T-helper 1 cell treated with Interleukin-12 subunit alpha and Interleukin-12 subunit beta and Interleukin-4 antibody, amounts not matched to agents 30 ng/mL and 1 ng/mL, for 36 hours (primary cell): ENCODE measurements around the gene KLHL29. TPM values are rescaled to one million over a fixed set of nuclear protein-coding genes. Genes with fewer than 3 reads are reported as not detected.

Source experiments
- intact Hi-C: fragments of 100-400 bp; cut with micrococcal nuclease; formaldehyde crosslinking; loops from one replicate; pipeline ENCODE4 v1.15.1; 2024
- total RNA-seq: library from RNA; stranded (reverse); gene quantifications from 2 replicates; pipeline ENCODE4 v1.2.3, GENCODE V29; 2022

Gene KLHL29
- total RNA-seq, 1 donor from 2014 or later = 2.2 TPM

DNA sequence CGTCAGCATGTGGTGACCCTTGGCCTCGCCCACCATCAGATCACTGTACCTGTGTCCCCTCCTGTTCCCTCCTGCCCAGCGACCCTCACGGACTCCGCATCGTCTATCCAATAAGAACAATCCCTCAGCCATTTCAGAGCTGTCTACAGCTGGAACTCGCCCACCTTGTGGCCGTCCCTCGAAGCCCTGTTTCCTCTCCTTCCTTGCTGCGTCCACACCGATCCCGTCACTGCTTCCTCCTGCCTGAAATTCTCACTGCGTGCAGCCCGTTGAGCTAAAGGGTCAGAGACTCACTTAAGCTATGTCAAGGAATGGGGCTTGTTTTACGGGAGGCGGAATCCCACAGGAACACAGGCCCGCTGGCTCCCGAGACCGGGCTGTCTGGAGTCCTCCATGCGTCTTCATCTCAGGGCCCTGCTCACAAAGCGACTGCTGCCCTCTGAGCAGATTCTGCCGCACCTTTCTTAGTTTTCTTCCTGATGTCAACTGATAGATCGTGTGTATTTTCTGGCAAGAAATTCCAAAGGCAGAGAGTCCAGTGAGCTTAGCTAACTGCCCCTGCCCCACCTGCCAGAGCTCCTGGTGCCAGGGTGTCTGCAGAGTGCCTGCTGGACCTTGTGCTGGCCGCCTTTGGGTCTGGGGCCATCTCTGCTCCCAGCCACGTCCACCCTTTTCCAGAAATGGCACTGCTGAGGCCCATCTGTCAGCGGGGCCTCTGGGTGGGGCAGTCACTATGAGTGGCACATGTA lies 35.3 kb downstream of the KLHL29 start:
- intact Hi-C loops = no loop called here

DNA sequence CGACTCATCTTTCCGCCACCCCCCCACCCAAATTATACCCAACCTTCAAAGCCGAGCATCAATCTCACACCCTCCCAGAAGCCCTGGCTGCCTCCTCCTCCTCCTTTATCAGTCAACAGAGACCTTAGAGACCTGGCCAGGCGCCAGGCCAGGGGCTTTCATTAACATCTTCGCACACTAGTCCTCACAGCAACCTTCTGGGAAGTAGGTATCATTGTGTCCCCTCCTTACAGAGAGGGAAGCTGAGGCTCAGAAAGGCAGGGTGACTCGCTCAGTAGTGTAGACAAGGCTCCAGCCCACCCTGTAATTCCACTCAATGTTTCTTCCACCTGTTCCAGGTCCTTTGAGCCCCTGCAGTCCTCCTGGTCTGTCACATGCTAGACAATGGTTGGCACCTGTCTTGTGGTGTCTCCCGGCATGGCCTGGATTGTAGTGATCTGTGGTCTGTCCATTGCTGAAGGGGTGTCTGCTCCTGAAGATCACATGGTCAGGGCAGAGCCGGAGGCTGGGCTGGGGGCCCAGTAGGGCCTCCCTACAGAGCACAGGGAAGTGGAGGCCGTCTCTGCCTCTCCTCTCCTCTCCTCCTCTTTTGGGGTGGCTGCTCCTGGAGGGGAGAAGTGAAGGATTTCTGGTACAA lies 36.0 kb downstream of the KLHL29 start:
- intact Hi-C loops = no loop called here

DNA sequence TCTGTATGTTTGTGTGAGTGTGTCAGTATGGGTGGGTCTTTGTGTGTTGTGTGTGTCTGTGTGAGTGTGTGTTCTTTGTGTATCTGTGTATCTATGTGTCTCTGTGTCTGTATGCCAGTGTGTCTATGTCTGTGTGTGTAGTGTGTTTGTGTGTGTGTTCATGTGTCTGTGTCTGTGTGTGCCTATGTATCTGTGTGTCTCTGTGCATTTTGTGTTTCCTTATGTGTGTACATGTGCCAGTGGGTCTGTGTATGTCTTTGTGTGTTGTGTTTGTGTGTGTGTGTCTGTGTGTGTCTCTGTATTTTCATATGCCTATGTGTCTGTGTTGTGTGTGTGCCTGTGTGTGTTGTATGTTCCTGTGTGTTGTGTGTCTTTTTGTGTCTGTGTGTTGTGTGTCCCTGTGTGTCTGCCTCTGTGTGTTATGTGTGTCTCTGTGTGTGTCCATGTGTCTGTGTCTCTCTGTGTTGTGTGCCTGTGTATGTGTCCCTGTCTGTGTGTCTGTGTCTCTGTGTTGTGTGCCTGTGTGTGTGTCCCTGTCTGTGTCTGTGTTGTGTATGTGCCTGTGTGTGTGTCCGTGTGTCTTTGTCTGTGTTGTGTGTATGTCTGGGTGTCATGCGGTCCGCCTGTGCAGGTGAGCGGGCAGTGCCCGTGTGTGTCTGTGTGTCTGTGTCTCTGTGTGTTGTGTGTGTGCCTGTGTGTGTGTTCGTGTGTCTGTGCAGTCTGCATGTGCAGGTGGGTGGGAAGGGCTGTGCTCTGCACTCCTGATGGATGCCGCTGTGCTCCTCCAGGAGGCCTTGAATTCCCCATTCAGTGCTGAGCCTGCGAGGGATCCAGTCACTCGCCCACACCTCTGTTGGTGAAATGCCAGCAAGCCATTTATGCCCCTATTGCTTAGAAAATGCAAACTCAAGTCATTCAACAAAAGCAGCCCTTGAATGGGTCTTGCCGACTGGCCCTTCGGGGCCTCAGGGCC lies 37.4 kb downstream of the KLHL29 start:
- intact Hi-C loops = no loop called here

DNA sequence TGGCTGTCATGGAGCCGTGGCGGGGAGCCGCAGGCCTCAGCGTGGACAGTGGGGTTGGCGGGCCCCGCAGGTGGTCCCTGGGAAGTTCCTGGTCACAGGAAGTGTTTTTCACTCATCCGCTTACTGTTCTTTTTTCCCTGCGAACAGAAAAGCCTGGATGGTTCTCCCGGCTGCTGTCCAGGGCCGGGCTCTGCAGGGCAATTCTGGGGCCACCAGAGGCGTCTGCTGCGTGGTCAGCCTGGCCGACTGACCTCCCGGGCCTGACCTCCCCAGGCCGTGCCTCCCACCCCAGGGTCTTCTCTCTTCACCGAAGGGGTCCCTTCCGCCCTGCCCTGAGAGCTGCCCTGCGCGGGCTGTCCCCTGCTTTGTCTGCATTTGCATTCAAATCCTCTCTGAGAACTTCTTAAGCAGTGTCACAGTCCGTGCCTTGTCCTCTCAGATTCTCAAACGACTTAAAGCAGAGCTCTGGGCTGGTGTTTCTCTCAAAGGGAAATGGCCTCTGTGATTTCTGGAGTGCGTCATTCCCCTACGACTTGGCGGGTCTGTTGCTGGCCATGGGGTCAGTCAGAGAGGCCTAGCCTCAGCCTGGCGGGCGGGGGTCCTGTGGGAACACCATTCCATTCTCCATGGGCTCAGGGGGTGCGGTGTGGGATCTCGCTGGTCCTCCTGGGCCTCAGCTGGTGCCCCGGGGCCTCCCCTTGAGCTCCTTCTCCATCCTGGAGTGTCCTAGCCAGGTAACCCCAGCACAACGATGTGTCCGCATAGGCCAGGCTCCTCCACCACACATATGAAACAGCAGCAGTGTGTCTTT lies 38.3 kb downstream of the KLHL29 start:
- intact Hi-C loops = no loop called here

DNA sequence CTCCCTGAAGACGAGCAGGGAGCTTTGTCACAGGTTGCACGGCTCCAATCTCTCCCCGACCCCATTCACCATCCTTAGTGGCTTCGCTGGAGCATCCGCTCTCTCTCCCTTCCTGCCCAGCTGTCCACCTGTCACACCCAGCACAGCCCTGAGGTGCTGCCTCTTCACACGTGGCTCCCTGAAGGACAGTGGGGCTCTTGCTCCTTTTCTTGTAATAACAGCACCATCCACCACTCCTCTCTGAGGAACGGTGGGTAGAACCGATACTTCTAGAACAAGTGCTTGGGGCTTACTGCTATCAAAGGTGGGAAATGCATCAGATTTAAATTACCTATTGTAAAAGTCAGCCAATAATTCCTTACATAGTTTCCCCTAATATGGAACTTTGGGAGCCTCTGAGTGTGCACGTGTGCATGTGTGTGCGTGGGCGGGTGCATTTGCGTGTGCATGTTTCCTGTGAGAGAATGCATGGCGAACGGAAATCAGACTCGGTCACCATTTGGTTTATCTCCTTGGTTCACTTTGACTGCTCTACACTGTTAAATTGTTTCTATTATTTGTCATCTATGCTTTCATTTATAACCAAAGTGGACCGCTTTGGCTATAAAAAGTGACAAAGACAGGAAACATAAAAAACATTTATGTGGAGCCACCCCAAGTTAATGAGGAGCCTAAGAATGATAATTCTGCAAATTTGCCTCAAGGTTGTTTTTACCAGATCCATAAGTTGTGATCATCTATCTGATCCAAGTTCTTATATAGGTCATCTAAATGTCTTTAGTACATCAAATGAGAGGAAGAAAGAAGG lies 39.1 kb downstream of the KLHL29 start:
- intact Hi-C loops = no loop called here

DNA sequence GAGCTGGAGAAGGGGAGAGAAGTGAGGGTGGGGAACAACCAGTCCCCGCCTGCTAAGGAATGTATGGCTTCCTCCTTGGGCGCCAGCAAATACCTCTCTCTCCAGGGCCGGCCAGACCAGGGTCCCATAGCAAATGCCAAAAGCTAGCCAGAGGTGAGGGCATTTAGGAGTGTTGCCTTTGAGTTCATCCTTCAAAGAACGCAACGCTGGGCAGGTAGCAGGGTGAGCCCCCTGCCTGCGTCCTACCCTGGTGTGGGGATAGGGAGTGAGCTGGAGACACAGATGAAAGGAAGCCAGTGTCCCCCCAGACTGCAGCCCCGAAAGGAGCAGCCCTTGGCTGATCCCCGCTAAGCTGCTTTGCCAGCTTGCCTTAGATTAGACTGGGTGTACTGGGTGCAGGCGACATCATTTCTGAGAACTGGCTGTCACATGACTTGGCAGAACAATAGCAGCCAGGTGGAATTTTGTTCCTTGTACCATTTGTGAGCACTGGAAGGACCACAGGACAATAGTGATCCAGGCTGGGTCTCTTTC lies 40.4 kb downstream of the KLHL29 start:
- intact Hi-C loops = no loop called here

DNA sequence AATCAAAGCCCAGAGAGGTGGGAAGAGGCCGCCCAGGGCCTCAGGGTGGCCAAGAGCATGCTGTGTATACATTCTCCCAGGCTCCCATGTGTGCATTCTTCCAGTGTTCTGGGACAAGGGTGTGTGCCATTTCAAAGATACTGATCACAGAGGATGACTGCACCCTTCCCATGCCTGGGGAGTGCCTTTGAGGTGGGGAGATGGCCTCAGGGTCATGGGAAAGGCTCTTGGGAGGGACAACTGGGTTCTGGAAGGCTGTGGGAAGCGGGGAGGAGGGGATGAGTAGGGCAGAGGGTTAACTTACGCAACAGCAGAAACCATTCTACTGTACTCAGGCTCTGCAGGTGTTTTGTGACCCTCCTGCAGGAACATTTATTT lies 40.9 kb downstream of the KLHL29 start:
- intact Hi-C loops = no loop called here

DNA sequence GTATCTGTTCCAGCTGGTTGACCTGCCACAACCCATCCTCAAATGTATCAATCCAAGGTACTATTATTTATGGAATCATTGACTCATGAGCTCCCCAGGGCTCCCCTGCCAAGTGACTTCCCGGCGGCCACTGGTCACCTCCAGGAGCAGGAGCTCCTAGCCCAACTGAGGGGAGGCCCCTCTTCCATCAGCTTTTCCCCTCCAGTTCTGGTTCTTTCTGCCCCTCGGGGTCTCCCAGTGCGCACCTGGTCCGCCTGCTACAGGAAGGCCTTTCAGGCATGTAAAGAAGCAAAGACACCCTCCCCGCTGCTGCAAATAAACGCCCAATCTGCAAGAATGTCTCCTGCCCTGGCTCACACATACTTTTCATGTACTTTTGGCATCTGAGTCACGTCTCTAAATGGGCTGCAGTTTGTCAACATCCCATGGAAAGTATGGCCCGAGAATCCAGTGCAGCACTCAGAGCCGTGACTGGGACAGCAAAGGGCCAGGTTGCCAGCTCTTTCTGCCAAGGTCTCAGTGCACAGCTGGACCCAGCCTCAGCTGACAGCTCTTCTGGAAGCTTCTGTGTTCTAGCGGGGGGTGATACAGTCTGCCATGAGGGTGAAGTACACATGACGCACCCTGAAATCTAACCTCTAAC lies 41.4 kb downstream of the KLHL29 start:
- intact Hi-C loops = no loop called here

DNA sequence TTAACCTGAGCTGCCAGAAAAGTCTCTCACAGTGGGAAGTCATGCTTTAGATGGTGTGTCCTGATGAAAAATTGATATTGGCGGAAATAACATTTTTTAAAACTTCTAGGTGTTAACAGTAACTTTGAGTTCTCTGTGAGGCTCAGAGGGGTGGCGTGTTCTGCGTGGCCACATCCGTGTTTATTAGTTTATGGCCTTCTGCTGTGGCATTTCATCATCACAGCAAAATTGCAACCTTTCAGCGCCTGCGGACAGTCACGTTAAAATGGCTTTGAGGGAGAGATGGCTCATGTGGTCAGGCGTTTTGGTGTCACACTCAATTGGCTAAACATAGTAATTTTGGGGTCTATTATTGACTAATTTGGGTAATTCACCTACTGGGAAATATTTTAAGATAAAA lies 42.4 kb downstream of the KLHL29 start:
- intact Hi-C loops = no loop called here

DNA sequence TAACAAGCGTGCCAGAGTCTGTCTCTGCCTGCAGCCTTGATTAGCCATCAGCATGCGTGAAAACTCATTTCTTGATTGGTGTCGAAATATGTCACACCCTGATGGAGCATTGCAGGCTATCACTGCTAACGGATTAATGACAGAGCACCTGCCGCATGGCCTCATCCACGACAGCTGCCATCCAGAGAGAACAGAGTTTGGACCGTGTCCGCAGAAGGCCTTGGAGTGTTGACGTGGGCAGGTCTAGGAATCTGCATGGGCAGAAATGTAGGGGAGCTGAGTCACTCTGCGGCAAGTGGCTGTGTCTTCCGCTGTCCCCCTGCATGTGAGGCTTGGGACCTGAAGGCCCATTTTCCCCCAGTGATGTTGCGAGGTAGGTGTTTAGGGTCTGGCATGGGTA lies 43.0 kb downstream of the KLHL29 start:
- intact Hi-C loops = no loop called here

DNA sequence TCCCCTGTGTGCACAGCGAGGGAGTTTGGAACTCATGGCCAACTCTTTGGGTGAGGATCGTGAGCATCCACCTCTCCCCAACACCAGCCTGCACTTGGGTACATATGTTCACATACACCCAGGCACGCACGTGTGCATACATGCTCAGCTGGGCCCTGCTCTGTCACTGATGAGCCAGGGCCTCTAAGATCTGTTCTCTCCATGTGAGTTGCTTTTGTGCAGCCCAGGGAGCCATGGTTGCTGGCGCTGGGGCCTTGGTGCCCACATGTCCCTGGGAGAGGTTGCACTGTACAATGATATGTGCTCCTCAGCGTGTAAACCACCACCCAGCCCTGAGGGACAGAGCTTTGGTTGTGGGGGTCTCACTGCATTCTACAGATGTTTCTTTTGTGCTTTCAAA lies 44.1 kb downstream of the KLHL29 start:
- intact Hi-C loops = no loop called here

DNA sequence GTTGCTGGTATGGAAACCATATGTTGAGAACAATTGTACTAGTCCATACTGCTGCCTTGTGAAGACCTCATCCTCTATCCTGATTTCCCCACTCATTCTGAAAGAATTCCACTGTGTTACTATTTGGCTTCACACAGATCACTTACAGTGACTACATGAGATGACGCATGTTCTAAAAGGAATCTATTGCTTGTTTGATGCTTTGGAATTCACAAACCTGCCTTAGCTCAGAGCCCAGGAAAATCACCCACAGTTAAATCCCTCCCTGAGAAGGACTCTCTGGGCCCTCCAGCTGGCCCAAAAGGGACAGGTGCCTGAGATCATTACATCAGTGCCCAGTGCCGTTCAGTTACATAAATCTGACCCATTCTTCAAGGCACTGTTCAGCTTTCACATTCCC lies 45.3 kb downstream of the KLHL29 start:
- intact Hi-C loops = no loop called here

DNA sequence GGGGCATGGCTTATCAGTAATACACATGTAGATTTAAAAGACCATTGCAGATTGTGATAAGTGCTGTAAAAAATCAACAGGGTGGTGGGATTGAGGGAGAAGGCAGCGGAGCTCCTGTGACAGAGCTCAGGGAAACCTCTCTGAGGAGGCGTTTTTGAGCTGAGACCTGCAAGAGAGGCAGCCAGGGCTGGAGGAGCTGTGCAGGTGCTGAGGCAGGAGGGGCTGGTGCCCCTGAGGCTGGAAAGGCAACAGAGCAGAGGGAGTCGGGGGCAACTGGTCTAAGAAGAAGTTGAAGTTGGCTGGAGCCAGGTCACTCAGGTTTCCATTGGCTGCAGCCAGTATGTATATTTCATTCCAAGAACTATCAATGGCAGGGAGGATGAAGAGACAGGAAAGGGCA lies 47.6 kb downstream of the KLHL29 start:
- intact Hi-C loops = no loop called here

DNA sequence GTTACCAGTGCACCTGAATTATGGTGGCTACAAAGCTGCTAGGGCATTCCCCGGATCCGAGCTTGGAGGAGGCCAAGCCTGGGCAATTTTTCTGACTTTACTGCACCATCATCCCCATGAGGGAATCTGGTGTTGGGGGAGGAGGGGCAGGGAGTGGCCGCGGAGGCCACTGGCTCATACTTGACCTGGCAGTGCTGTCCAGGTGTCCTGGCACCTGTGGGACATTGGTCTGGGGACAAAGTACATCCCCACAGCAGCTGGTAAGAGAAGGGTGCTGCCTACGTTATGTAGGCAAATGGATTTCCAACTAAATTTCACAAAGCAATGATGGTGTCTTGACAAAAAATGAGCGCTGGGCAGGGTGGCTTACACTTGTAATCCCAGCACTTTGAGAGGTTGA lies 48.3 kb downstream of the KLHL29 start:
- intact Hi-C loops = no loop called here

DNA sequence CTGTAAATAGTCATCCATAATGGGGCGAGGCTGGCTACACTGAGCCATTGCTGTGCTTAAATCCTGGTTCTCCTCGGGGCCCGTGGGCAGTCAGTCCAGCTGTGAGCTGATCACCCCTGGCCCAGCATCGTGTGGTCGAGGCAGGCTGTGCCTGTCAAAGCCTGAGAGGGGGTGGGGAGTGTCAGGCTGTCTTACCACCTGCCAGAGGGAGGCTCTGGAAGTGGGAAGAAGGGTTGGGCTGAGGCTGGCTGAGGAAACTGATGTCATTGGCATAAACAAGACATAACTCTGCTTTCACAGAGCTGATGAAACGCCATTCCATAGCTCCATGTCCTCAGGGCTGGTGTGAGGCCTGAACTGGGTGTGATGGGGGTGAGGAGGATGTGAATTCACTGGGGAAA lies 49.7 kb downstream of the KLHL29 start:
- intact Hi-C loops = no loop called here

DNA sequence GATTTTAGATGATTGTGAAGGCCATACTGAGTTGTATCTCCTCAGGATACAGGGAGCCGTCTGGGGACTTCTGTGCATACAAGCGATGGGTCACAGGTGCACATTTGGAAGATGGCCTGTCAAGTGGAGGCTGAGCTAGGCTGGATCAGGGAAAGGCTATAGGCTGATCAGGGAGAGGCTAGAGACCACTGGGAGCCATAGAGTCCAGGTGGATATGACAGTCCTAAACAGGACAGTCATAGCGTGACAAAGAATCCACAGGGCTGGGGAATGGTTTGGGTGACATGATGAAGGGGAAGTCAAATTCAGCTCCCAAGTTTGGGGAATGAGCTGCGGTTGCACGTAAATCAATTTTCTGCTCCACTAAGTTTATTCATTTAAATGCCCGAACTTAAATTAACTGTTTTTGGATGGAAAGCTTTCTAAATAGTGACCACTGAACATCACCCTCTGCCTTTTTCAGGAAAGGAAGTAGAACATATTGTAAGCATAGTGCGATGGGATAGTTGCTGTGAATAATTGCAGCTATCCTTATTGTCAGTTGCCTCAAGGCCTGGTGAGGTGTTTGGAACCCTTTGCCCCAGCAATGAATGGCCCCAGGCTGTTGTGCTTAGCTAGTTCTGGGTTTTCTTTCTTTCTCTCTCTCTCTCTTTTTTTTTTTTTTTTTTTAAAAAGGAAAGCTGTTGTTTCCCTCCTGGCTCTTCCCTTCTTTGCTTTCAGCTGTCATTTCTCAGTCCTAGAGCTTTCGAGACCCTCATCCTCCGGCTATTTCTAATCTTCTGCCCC lies 50.5 kb downstream of the KLHL29 start:
- intact Hi-C loops = no loop called here

DNA sequence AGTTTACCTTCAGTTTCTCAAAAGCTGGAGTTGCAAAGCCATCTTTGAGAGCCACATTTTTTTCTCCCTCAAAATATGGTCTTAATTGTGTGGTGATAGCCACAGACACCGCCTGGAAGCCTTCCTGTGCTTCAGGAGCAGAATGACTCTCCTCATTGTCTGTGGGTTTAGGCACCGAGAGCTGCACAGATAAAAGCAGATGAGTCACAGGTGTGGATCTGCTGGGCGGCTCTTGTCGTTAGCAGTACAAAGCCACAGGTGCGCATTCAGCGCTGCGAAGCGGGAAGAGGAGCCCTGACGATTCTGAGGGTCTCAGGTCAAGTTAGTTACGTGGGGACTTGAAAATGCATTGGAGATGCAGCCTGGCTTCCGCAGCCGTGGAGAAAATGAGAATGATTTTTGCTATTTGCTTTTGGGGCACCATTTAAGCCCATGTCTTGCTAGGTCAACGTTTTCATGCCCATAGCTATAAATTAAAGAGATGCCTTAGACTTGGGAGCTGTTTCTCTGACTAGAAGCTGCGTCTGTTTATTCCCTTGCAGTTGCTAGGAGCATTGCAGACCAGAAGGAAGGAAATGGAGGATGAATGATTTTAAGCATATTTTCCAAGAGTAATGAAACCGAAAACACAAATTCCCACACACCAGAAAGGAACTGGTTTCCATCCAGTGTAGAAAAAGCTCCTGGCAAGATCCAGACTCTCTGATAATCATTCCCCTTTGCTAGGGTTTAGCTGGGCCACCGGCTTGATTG lies 51.5 kb downstream of the KLHL29 start:
- intact Hi-C loops = no loop called here

DNA sequence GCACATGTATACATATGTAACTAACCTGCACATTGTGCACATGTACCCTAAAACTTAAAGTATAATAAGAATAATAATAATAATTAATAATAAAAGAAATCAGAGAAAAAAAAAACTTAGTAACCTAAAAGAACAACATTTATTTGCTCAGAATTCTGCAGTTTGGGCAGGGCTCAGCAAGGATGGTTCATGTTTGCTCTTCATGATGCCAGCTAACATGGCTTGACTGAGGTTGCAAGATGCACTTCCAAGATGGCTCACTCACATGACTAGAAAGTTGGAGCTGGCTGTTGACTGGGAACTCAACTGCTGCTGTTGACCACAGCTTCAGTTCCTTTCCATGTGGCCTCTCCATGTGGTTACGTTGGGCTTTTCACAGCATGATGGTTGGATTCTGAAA lies 56.4 kb downstream of the KLHL29 start:
- intact Hi-C loops = no loop called here
